ENCODE results near the gene CFAP68. TPM values are rescaled to one million over a fixed set of nuclear protein-coding genes. Genes with fewer than 3 reads are reported as not detected.

Gene CFAP68
- total and polyA plus RNA-seq, 2 of the 13 experiments (the other 11 are each of a cell fraction or from before 2014, with no cell fraction given) = 22.2 to 25.6 TPM

GRCh38 chr11:111840143-111840542 is 39.2 kb upstream of the CFAP68 start (continued):
- no peak for TF ChIP-seq NAIF1 (CRISPR knock-in tag; IDR thresholded peaks at IDR 0.05; ENCODE audit: borderline replicate concordance)
- no peak for TF ChIP-seq GMEB2 (CRISPR knock-in tag; IDR thresholded peaks at IDR 0.05; ENCODE audit: low read depth)
- TF ChIP-seq NRL (CRISPR knock-in tag; IDR thresholded peaks at IDR 0.05; ENCODE audit: borderline replicate concordance) = no peak
- peak; percentile 61; the same call in 1 of the 2 replicates for TF ChIP-seq SIX4 (CRISPR knock-in tag; IDR thresholded peaks at IDR 0.05)
- TF ChIP-seq HOXA9 (CRISPR knock-in tag; IDR thresholded peaks at IDR 0.05; ENCODE audit: borderline replicate concordance) = no peak
- no peak for TF ChIP-seq ARNT2 (CRISPR knock-in tag; IDR thresholded peaks at IDR 0.05; ENCODE audit: low read depth)
- TF ChIP-seq REPIN1 (CRISPR knock-in tag; IDR thresholded peaks at IDR 0.05; ENCODE audit: borderline replicate concordance, low read depth) = 0 out of 2 replicates have a peak, but pooled peaks have one; percentile 44
- no peak for TF ChIP-seq U2AF2 (IDR thresholded peaks at IDR 0.05; ENCODE audit: low read depth, low read length)
- TF ChIP-seq ZHX1 (CRISPR knock-in tag; IDR thresholded peaks at IDR 0.05; ENCODE audit: low read depth) = no peak
- no peak for TF ChIP-seq MBNL3 (CRISPR knock-in tag; conservative IDR thresholded peaks at IDR 0.05)
- peak; percentile 66; the same call in 1 of the 2 replicates for TF ChIP-seq DPF2 (CRISPR knock-in tag; IDR thresholded peaks at IDR 0.05; ENCODE audit: borderline replicate concordance, low read depth)
- no peak for TF ChIP-seq ZNF563 (CRISPR knock-in tag; IDR thresholded peaks at IDR 0.05)
- no peak for TF ChIP-seq ZNF570 (CRISPR knock-in tag; IDR thresholded peaks at IDR 0.05; ENCODE audit: borderline replicate concordance)
- TF ChIP-seq SMAD3 (CRISPR knock-in tag; IDR thresholded peaks at IDR 0.05) = 0 out of 2 replicates have a peak, but pooled peaks have one; percentile 51
- TF ChIP-seq KAT8 (CRISPR knock-in tag; IDR thresholded peaks at IDR 0.05) = peak; percentile 75
- TF ChIP-seq THRA (CRISPR knock-in tag; IDR thresholded peaks at IDR 0.05; ENCODE audit: borderline replicate concordance) = peak; percentile 31; the same call in 1 of the 2 replicates
- peak; percentile 73; the same call in 1 of the 2 replicates for TF ChIP-seq ZNF331 (CRISPR knock-in tag; IDR thresholded peaks at IDR 0.05)
- TF ChIP-seq KMT2B (CRISPR knock-in tag; IDR thresholded peaks at IDR 0.05) = no peak
- no peak for TF ChIP-seq ZNF335 (CRISPR knock-in tag; IDR thresholded peaks at IDR 0.05)
- TF ChIP-seq EHMT2 (IDR thresholded peaks at IDR 0.05; ENCODE audit: borderline replicate concordance, low read depth, low read length) = no peak
- no peak for TF ChIP-seq HNRNPLL (IDR thresholded peaks at IDR 0.05; ENCODE audit: low read depth, low read length, poor library complexity, severe bottlenecking)
- TF ChIP-seq HBP1 (CRISPR knock-in tag; IDR thresholded peaks at IDR 0.05; ENCODE audit: low read depth) = no peak
- TF ChIP-seq ERF (CRISPR knock-in tag; IDR thresholded peaks at IDR 0.05) = peak; percentile 64
- TF ChIP-seq PPARG (CRISPR knock-in tag; conservative IDR thresholded peaks at IDR 0.05) = peak; percentile 55
- no peak for TF ChIP-seq HNRNPUL1 (IDR thresholded peaks at IDR 0.05; ENCODE audit: low read depth, low read length)
